ENCODE results near the gene ZNF446. TPM values are rescaled to one million over a fixed set of nuclear protein-coding genes. Genes with fewer than 3 reads are reported as not detected.

Gene ZNF446
- total and polyA plus RNA-seq, 9 of the 15 experiments (the other 6 are each of a cell fraction or from before 2014, with no cell fraction given): 0.07 to 4.8 (median 1.2) TPM

GRCh38 chr19:58453743-58454142 is 22.4 kb upstream of the ZNF446 start:
- WGBS (ENCODE audit: insufficient coverage, low coverage, missing lambda C conversion rate): 84% methylated on average over 6 of the region's 6 CpGs

More at GRCh38 chr19:58453743-58454142, 22.4 kb upstream of the ZNF446 start:
- in situ Hi-C loops (cut with MboI) (no loop called here), intact Hi-C loops (cut with micrococcal nuclease) (no loop called here)
- BruUV-seq (replicated peaks): no TSS peak
- H3K4me2 ChIP-seq (ENCODE audit: insufficient read depth, low read length): no peak overlapping the region
- H3K27ac ChIP-seq (ENCODE audit: extremely low read depth, low read depth, low read length): no peak overlapping the region
- no peak overlapping the region for H3K9ac ChIP-seq (ENCODE audit: insufficient read depth in 1 of 2, low read depth in 2 of 2, low read length in 2 of 2)
- H3K27me3 ChIP-seq (ENCODE audit: control insufficient read depth in 2 of 2, insufficient read depth in 2 of 2, low read length in 2 of 2): no peaks in the 10 kb centered on the region
- H4K20me1 ChIP-seq (replicated peaks; ENCODE audit: control insufficient read depth, insufficient read depth, low read length): no peaks in the 10 kb centered on the region
- DNase-seq (ENCODE audit: extremely low read depth in 1 of 4, low spot score in 3 of 4) (no peak), ATAC-seq (no peak), FAIRE-seq (peak; percentile 62)
- H3K4me3 ChIP-seq: no peak overlapping the region
- ChIA-PET CTCF (ENCODE audit: low intra/inter-chr PET ratio) (no interaction called here), POLR2A (no interaction called here)
- peaks cover 32% of the 10 kb centered on the region; the same call in 1 of the 3 replicates for H3K36me3 ChIP-seq (ENCODE audit: control insufficient read depth, insufficient read depth, low read length)
- H3K79me2 ChIP-seq (ENCODE audit: control insufficient read depth, insufficient read depth, low read length): peaks cover 8% of the 10 kb centered on the region; the same call in 2 of the 3 replicates
- TF ChIP-seq FOXP4 (CRISPR knock-in tag; IDR thresholded peaks at IDR 0.05; ENCODE audit: borderline replicate concordance) (no peak), HOMEZ (CRISPR knock-in tag; IDR thresholded peaks at IDR 0.05) (no peak), ETV6 (IDR thresholded peaks at IDR 0.05; ENCODE audit: borderline replicate concordance in 1 of 2, low read depth in 2 of 2, low read length in 1 of 2) (no peak), ETV6 (CRISPR knock-in tag; IDR thresholded peaks at IDR 0.05; ENCODE audit: borderline replicate concordance) (no peak), EWSR1 (IDR thresholded peaks at IDR 0.05; ENCODE audit: borderline replicate concordance, low read depth, partially characterized antibody) (no peak), POLR3G (IDR thresholded peaks at IDR 0.05; ENCODE audit: extremely low read depth, insufficient read length, insufficient replicate concordance) (no peak), SOX6 (IDR thresholded peaks at IDR 0.05) (no peak), PREB (CRISPR knock-in tag; IDR thresholded peaks at IDR 0.05) (no peak), SRSF1 (IDR thresholded peaks at IDR 0.05; ENCODE audit: low read depth, low read length) (no peak), ZFP91 (CRISPR knock-in tag; IDR thresholded peaks at IDR 0.05) (no peak), SNRNP70 (optimal IDR thresholded peaks at IDR 0.05; ENCODE audit: low read depth, low read length) (no peak), RB1 (IDR thresholded peaks at IDR 0.05; ENCODE audit: low read depth) (no peak), CSDE1 (IDR thresholded peaks at IDR 0.05) (no peak), TAF15 (IDR thresholded peaks at IDR 0.05; ENCODE audit: low read depth, low read length) (no peak), POU5F1 (IDR thresholded peaks at IDR 0.05; ENCODE audit: borderline replicate concordance, low read depth, low read length, partially characterized antibody) (no peak), ZKSCAN8 (CRISPR knock-in tag; IDR thresholded peaks at IDR 0.05) (no peak)
- no peaks in the 10 kb centered on the region for H3K9me1 ChIP-seq (ENCODE audit: control insufficient read depth, insufficient read depth, low read length)
- H2AFZ ChIP-seq (ENCODE audit: low read depth, low read length): no peak overlapping the region
- peaks cover 12% of the 10 kb centered on the region for H3K9me3 ChIP-seq (replicated peaks; ENCODE audit: control insufficient read depth, insufficient read depth, low read depth, low read length)
- peaks cover 4 to 15% of the 10 kb centered on the region in 2 experiments; a peak in 4 of 5 replicates for H3K4me1 ChIP-seq (replicated peaks in 1 of 2; ENCODE audit: control insufficient read depth in 2 of 2, insufficient read depth in 2 of 2, low read length in 2 of 2)
